ENCODE data around the gene DIAPH1. TPM values are rescaled to one million over a fixed set of nuclear protein-coding genes. Genes with fewer than 3 reads are reported as not detected.

DIAPH1 gene
- total and polyA plus RNA-seq, 11 donors, result 29.9 to 137 (median 61.5) TPM

GRCh38 chr5:141479776-141480175 lies 139.0 kb downstream of the DIAPH1 start:
- no peak for DNase-seq
- ATAC-seq, result no peak
- peaks cover 4 to 88% (median 61%) of the 10 kb centered on the region in 12 donors for H3K4me1 ChIP-seq
- intact Hi-C loops (cut with DNase I), result loop anchor here in 9 of 10 donors (5.0 to 10.0 kb wide), 4 partner anchors 33 to 78 kb away; no protein-coding TSS in a partner anchor
- no peaks in the 10 kb centered on the region for H3K9me3 ChIP-seq
- H3K27ac ChIP-seq, result no peak overlapping the region
- TF ChIP-seq, protein P1, sequence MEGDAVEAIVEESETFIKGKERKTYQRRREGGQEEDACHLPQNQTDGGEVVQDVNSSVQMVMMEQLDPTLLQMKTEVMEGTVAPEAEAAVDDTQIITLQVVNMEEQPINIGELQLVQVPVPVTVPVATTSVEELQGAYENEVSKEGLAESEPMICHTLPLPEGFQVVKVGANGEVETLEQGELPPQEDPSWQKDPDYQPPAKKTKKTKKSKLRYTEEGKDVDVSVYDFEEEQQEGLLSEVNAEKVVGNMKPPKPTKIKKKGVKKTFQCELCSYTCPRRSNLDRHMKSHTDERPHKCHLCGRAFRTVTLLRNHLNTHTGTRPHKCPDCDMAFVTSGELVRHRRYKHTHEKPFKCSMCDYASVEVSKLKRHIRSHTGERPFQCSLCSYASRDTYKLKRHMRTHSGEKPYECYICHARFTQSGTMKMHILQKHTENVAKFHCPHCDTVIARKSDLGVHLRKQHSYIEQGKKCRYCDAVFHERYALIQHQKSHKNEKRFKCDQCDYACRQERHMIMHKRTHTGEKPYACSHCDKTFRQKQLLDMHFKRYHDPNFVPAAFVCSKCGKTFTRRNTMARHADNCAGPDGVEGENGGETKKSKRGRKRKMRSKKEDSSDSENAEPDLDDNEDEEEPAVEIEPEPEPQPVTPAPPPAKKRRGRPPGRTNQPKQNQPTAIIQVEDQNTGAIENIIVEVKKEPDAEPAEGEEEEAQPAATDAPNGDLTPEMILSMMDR (IDR thresholded peaks at IDR 0.05), result no peak
- H3K4me3 ChIP-seq, result peak overlapping the region in 6 of 12 donors; percentile 4 to 74 (median 61)
- H3K27me3 ChIP-seq, result peaks cover 0 to 51% (median 0%) of the 10 kb centered on the region in 9 donors
- H3K36me3 ChIP-seq, result peaks cover 0 to 14% (median 0%) of the 10 kb centered on the region in 9 donors

- H3K27ac ChIP-seq, result peak overlapping the region in 1 of 12 donors; percentile 94
- WGBS, 4 donors, result 52 to 66% (median 57%) methylated on average over 20 of the region's 20 CpGs
- peaks cover 4 to 76% (median 50%) of the 10 kb centered on the region in 12 donors for H3K4me1 ChIP-seq
- intact Hi-C loops (cut with DNase I), result loop anchor here in 9 of 10 donors (5.0 to 10.0 kb wide), 4 partner anchors 34 to 79 kb away; no protein-coding TSS in a partner anchor
- peaks cover 0 to 42% (median 0%) of the 10 kb centered on the region in 9 donors for H3K27me3 ChIP-seq
- peak overlapping the region in 11 of 12 donors; percentile 9 to 74 (median 66) for H3K4me3 ChIP-seq
- no peak for ATAC-seq
- no peak for DNase-seq
- H3K36me3 ChIP-seq, result peaks cover 0 to 14% (median 0%) of the 10 kb centered on the region in 9 donors
- H3K9me3 ChIP-seq, result no peaks in the 10 kb centered on the region
- TF ChIP-seq, protein P1 (IDR thresholded peaks at IDR 0.05), result no peak
- no peak for TF ChIP-seq POLR2A (IDR thresholded peaks at IDR 0.05)
Observed at GRCh38 chr5:141478321-141478945, 140.4 kb downstream of the DIAPH1 start.

GRCh38 chr5:141477815-141478214 lies 141.0 kb downstream of the DIAPH1 start:
- DNase-seq (no peak), ATAC-seq (no peak)
- WGBS, 4 donors, result 65 to 74% (median 70%) methylated on average over 13 of the region's 13 CpGs
- Histone ChIP-seq H3K36me3 (peaks cover 0 to 14% (median 0%) of the 10 kb centered on the region in 9 donors), H3K27ac (peak overlapping the region in 1 of 12 donors; percentile 94), H3K4me3 (peak overlapping the region in 11 of 12 donors; percentile 9 to 74 (median 66)), H3K4me1 (peaks cover 4 to 70% (median 49%) of the 10 kb centered on the region in 12 donors), H3K9me3 (no peaks in the 10 kb centered on the region), H3K27me3 (peaks cover 0 to 42% (median 0%) of the 10 kb centered on the region in 9 donors)
- TF ChIP-seq, protein P1 (IDR thresholded peaks at IDR 0.05), result no peak
- TF ChIP-seq POLR2A (IDR thresholded peaks at IDR 0.05), result no peak
- intact Hi-C loops (cut with DNase I), result loop anchor here in 9 of 10 donors (2.0 to 10.0 kb wide), 6 partner anchors 34 to 81 kb away; no protein-coding TSS in a partner anchor

DNA sequence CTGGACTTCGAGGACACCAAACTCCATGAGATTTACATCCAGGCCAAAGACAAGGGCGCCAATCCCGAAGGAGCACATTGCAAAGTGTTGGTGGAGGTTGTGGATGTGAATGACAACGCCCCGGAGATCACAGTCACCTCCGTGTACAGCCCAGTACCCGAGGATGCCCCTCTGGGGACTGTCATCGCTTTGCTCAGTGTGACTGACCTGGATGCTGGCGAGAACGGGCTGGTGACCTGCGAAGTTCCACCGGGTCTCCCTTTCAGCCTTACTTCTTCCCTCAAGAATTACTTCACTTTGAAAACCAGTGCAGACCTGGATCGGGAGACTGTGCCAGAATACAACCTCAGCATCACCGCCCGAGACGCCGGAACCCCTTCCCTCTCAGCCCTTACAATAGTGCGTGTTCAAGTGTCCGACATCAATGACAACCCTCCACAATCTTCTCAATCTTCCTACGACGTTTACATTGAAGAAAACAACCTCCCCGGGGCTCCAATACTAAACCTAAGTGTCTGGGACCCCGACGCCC lies 141.7 kb downstream of the DIAPH1 start:
- H3K27me3 ChIP-seq, result peaks cover 0 to 42% (median 0%) of the 10 kb centered on the region in 9 donors
- H3K9me3 ChIP-seq, result no peaks in the 10 kb centered on the region
- TF ChIP-seq, protein P1 (IDR thresholded peaks at IDR 0.05), result no peak
- no peak for TF ChIP-seq POLR2A (IDR thresholded peaks at IDR 0.05)
- peak overlapping the region; percentile 22 to 74 (median 64) for H3K4me3 ChIP-seq
- ATAC-seq, result no peak
- H3K4me1 ChIP-seq, result peaks cover 4 to 64% (median 46%) of the 10 kb centered on the region in 12 donors
- H3K27ac ChIP-seq, result peak overlapping the region in 11 of 12 donors; percentile 74 to 94 (median 86)
- intact Hi-C loops (cut with DNase I), result loop anchor here in 9 of 10 donors (2.0 to 10.0 kb wide), 6 partner anchors 35 to 82 kb away; no protein-coding TSS in a partner anchor
- peaks cover 0 to 14% (median 0%) of the 10 kb centered on the region in 9 donors for H3K36me3 ChIP-seq
- no peak for DNase-seq
- WGBS, 4 donors, result 36 to 58% (median 41%) methylated on average over 19 to 24 of the region's 24 CpGs
